Pons (tissue), 1 donor: ENCODE data around the gene BPIFB2.
"Not testable (repeated sequence)": the region's sequence is repeated elsewhere in the genome, so short reads cannot be mapped to it uniquely, and the experiment has no call there.

Source experiments
- DNase-seq: peaks from one replicate; pipeline ENCODE4 v3.0.0-alpha.2; 2016; ENCODE audit warnings: low spot score

BPIFB2 gene

GRCh38 chr20:32970115-32970972, 37.2 kb upstream of the BPIFB2 start:
- DNase-seq: no peak

GRCh38 chr20:32970973-32971300, 36.6 kb upstream of the BPIFB2 start:
- DNase-seq: no peak

GRCh38 chr20:32971703-32972161, 35.8 kb upstream of the BPIFB2 start:
- DNase-seq: peak; percentile 64

- DNase-seq: peak; percentile 9
These were observed 35.1 kb upstream of the BPIFB2 start for GRCh38 chr20:32972181-32973076.

- DNase-seq: no peak
These were observed 34.3 kb upstream of the BPIFB2 start for GRCh38 chr20:32973077-32973717.

GRCh38 chr20:32974204-32975064, 33.1 kb upstream of the BPIFB2 start:
- DNase-seq: not testable (repeated sequence)

- not testable (repeated sequence) for DNase-seq
These were observed 32.4 kb upstream of the BPIFB2 start for GRCh38 chr20:32975121-32975520.

- DNase-seq: peak; percentile 8
These were observed 31.5 kb upstream of the BPIFB2 start for GRCh38 chr20:32975698-32976674.

GRCh38 chr20:32976746-32977145, 30.8 kb upstream of the BPIFB2 start:
- no peak for DNase-seq

- DNase-seq: no peak
These were observed 30.1 kb upstream of the BPIFB2 start for GRCh38 chr20:32977281-32978008.

GRCh38 chr20:32978009-32978335, 29.5 kb upstream of the BPIFB2 start:
- DNase-seq: no peak

- peak; percentile 26 for DNase-seq
These were observed 28.1 kb upstream of the BPIFB2 start for GRCh38 chr20:32979201-32979998.

- peak; percentile 92 for DNase-seq
These were observed 27.2 kb upstream of the BPIFB2 start for GRCh38 chr20:32980131-32980941.

- no peak for DNase-seq
These were observed 26.5 kb upstream of the BPIFB2 start for GRCh38 chr20:32980990-32981389.

GRCh38 chr20:32982617-32983458, 24.7 kb upstream of the BPIFB2 start:
- peak; percentile 17 for DNase-seq

GRCh38 chr20:32983459-32984112, 23.9 kb upstream of the BPIFB2 start:
- no peak for DNase-seq
